HG02973 (cell line): ENCODE results near the gene IQSEC1.

ENCODE experiments used
- ATAC-seq: cut with Tn5 transposase; IDR thresholded peaks from one replicate; pipeline ENCODE4 v1.9.1; 2021; ENCODE audit warnings: moderate library complexity; ENCODE audit not compliant: unreplicated experiment

IQSEC1 gene

DNA sequence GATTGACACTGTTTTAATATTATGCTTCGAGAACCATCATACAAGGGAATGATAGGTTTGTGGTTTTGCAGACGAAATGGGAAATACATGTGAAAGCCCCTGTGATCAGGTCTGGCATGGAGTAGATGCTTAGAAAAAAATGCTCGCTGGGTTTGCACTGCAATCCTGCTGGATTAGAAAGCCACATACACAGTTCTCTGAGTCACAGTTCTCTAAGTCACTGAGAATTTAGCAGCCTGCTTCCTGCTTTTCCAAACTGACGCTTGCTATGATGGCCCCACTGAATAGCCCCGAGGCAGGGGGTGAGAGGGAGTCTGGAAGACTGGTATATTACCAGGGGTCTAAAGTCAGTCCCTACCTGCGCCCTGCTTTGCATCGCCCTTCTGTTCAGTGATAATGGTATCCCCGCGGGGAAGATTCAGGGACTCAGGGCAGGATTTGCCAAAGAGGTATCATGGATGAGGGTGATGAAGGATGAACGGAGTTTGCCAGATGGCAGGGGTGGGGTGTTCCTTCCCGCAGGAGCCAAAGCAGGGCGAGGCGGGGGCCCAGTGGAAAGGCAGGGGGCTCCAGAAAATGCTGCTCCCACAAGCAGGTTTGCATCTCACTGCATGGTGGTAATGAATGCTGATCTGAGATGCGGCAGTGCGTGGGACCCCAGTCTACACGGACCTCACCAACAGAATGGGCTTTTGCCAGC is 82.3 kb downstream of the IQSEC1 start:
- no peak for ATAC-seq

DNA sequence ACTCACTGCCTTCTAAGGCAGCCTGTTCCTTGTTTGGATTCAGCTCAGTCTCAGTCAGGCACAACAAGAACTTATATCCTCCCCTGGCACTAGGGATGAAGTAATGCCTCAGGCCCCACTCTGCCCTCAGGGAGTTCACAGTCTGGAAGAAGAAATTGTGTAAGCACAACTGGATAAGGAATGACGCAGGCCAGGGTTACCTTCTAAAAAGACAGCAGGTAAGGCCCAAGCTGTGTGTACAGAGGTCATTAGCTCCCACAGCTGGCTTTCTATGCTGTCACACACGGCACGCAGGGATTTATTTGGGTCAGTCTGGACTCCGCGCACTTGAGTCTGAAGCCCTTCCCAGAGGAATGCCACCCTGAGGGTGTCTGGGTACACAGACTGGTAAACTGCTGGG is 82.9 kb downstream of the IQSEC1 start:
- ATAC-seq: no peak

DNA sequence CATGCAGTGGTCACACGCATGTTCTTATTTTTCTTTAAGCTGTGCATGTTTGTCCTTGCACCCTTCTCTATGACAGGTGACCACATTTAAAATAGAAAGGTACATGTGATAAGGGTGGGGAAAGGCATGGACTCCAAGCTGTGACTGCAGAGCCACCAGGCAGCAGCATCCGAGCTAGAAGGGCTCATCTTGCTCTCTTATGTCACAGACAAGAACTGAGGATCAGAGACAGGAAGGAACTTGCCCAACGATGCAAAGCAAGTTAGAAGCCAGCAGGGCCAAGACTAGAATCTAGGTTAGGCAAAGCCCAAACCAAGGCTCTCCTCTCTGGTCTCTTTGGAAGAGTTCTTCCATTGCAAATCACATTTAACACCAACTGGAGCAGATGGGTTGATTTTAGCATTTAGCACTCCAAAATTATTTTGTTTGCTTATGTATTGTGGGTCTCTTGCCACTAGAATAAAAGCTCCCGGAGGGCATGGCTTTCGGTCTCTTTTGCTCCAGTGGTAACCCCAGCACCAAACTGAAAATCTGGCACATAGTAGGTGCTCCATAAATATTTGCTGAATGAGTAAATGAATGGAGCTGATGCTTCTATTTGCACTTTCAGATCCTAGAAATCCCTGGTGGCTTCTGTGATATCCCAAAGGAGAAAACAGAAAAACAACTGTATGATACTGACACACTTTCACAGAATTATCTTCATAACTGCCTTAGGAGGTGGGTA is 84.3 kb downstream of the IQSEC1 start:
- no peak for ATAC-seq

DNA sequence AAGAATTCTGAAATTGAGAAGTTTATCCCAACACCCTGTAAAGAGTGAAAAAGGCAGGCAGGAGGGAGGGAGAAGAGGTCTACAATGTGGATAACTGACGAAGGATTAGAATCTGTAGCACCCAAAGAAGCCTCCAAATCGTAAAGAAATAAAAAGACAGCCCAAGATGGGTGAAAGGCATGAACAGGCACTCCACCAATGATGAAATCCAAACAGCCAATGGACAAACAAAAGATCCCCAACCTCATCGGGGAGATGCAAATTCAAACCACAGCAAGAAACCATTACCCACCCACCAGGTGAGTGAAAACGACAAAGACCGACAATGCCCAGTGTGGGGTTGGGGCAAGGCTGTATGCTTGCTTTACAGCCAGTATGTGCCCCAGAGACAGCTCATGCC is 85.6 kb downstream of the IQSEC1 start:
- ATAC-seq: no peak

DNA sequence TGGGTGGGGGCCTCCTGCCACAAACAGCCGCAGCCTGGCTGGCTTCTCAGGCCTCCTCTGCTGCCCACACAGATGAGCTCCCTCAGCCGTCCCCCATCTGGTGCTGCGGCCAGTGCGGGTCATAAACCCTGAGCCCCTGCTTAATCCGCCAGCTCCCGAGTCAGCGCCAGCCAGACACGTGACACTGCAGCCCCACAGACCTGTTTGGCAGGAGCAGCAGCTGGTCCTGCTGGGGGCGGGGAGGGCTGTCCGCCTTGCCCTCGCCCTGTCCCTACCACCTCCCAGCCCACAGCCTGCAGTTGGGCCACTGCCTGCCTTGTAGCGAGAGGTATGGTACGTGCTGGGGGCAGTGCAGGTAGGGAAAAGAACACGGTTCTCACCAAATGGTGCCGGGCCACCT is 86.2 kb downstream of the IQSEC1 start:
- no peak for ATAC-seq

DNA sequence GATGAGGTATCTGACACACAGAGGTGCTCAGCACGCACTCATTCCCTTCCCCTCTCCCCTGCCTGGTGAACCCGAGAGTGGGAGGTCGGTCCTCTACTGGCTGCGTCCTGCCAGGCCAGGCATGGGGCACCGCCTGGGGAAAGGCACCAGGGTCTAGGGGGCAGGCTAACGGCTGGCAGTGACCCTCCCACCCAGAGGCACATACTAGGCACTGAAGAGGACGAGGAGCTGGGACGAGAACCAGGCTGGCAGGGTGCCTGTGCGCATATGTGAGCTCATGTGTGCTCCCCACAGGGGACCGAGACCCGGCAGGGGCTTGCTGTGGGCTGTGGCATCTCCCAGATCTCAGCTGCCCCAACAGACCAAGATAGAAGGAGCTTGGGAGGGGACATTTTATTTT is 86.7 kb downstream of the IQSEC1 start:
- ATAC-seq: no peak

DNA sequence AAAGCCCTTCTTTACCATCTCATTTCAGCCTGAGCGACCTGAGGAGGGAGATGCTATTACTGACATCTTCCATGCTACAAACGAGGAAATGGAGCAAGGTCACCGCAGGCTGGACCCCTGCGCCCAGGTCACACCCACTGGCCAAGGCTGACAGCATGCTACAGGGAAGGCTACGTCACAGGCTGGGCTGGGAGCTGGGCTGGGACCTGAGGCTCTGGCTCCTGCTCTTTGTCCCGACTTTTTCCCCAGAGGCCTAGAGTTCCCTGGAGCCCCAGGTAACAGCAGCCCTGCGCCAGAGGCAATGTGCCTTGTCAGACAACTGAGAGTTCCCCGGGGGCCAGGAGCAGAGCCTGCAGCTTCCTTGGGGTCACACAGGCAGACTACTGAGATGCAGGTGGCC is 87.2 kb downstream of the IQSEC1 start:
- no peak for ATAC-seq

DNA sequence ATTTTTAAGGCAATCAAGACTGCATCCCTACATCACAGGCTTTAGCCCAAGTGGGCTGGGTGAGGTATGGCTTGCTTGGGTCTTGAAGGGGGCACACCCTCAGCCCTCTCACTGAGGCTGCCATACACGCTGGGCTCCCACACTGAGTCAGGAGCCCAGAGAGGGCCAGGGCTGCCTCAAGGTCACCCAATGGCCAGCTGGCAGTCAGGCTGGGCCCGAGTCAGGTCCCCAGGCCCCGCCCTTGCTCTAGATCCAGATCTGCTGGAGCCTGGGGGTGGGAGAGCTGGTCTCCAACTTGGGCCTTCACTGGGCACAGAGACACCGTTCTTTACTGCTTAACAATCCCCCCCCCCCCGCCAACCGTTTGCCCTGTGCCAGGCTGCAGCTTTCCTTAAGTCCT is 88.1 kb downstream of the IQSEC1 start:
- ATAC-seq: no peak

DNA sequence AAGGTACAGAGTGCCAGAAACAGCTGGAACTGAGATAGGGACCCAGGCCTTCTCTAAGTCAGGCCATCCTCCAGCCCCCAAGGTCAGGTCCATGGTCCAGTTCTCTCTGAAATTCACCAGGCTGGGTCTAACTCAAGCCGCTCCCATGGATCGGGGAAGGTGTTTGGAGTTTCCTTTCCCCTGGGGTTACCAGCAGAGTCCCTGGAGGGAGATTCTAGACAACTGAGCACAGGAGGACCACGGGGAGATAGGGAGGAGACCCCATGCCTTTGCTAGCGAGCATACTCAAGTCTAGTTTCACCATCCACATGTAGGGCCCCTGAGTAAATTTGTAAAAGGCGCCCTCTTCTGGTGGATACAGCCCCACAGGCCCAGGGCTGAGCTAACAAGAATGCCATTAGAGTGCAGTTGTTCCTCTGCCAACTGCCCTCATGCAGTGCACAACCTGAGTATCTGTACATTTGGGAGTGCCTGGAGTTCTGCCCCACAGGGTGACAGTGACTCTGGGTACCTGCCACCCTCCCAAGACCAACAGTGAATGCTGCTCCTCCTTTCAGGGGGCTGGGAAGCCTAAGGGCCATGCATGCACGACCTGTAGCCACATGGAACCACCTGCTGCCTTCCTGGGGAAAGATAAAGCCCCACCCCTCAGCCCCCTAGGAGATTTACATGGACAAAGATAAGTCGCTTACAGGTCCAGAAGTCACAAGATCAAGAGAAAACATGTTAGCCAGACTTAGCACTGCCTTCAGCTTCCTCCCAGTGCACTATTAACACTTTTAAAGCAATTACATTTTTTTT is 89.0 kb downstream of the IQSEC1 start:
- peak; percentile 60 for ATAC-seq

DNA sequence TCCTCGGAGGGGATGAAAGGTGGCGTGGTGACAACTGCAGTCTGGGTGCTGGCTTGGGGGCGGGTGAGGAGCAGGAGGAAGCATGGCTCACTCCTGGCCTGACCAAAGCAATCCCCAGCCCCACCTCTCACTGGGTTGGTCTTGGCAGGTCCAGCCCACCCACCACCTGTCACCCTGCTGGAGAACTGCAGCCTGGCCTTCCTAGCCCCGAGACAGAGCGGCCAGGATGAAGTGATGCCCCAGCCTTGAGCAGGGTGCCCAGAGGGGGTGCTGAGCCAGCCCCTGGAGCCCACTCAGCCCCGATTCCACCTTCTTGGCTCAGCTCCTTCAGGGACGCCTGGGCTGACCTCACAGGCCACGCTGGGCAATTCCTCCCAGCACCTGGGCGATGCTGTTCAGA is 89.9 kb downstream of the IQSEC1 start:
- no peak for ATAC-seq

DNA sequence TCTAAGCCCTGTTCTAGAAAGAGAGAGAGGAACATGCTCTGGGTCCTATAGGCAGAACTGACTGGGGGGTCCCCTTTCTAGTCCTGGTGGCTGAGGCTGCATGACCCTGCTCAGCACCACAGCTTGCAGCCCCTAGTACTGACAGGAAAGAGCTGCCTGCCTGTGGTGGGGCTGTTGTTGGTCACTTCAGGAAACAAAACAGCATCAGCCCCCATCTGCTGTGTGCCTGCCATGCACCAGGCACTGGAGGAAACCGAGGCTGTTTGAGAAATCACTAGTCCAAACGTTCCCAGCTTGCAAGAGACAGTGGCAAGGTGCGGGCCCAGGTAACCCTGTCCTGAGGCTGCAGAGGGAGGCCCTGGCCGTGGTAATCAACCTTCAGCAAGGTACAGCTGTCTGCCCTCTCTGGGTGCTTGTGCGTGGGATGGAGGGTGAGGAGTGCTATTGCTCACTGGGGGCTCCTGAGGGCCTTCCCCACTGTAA is 90.6 kb downstream of the IQSEC1 start:
- peak; percentile 57 for ATAC-seq

DNA sequence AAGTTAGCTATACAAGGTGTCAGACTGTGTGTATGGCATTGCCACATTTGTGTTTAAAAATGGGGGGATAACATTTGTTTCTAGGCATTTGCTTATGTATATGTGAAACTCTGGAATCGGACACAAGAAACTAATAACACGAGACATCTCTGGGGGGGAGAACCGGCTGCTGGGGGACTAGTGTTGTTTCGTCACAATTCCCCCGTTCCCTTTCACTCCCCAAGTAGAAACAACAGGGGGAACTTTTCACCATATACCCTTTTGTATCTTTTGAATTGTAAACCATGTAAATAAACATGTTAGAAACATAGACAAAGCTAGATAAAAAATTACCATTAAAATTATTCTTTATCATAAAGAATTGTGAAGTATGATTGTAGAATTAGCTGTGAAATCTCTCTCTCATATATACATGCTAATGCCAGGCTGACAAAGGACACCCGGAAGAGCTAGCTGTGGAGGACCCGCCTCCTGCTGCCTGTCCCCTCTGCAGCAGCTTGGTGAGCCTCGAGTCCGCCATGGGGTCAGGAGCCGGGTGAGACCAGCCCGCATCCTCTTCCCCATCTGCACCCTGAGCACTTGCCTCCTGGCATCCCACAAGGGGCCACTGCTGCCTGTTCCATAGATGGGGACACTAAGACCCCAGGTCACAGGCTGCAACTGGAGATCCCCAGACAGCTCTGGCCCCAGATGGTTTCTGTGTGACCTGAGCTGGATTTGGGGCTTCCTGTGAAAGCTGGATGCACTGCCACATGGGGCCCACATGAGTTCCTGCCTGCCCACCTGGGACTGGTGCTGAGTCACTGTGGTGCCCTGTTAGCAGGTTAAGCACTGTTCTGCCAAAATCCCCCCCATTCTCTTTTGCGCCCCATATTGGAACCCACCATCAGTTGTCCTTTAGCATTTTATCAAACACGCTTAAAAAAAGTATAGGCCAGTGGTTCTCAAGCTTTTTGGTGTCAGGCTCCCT is 91.6 kb downstream of the IQSEC1 start:
- no peak for ATAC-seq

DNA sequence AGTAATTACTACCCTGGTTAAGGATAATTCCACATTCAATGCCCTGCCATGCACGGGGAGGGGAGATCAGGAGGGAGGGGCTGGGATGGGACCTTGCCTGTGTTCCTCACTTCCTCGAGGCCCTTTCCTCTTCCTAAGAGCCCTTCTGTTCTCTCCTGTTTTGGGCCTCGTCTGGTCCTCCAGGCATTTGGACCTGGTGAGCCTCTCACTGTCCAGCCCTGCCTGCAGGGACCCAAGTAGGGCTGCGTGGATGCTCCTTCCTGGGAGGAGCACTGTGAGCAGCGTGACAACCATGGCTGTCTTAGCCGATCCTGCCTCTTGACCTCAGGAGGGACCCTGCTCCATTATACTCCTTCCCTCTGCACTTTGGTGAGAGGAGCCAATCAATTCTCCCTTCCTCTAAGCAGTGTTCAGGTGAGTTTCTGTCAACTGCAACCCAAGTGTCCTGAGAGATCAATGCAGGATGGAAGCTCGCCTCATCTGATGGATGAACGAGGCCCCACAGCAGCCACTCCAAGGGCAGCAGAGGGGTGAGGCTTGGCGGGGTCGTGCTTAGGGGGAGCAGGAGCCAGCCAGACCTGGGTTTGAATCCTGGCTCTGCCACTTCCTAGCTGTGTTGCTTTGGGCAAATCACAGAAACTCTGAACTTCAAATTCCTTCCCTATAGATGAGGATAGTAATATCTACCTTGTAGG is 92.5 kb downstream of the IQSEC1 start:
- no peak for ATAC-seq

DNA sequence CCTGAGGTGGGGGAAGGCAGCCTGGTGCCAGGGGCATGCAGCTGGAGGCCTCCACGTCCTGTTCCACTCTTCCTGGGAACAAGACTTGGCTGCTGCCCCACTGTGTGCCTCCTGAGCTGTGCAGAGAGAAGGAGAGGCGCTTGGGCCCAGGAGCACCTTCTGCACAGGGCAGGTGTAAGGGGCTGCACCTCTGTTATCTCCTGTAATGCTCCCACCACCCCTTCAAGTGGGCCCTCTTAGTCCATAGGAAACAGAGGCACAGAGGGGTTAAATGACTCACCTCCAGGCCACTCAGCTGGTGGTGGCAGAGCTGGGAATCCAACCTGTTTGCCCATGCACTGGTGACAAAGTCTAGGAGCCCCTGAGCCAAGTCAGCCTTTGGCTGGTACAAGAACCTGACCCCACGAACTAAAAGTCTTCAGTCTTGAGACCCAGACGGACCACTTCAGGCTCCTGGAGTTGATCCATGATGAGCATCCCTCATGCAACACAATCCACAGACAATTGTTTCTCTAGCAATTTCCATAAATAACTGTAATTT is 93.2 kb downstream of the IQSEC1 start:
- no peak for ATAC-seq

DNA sequence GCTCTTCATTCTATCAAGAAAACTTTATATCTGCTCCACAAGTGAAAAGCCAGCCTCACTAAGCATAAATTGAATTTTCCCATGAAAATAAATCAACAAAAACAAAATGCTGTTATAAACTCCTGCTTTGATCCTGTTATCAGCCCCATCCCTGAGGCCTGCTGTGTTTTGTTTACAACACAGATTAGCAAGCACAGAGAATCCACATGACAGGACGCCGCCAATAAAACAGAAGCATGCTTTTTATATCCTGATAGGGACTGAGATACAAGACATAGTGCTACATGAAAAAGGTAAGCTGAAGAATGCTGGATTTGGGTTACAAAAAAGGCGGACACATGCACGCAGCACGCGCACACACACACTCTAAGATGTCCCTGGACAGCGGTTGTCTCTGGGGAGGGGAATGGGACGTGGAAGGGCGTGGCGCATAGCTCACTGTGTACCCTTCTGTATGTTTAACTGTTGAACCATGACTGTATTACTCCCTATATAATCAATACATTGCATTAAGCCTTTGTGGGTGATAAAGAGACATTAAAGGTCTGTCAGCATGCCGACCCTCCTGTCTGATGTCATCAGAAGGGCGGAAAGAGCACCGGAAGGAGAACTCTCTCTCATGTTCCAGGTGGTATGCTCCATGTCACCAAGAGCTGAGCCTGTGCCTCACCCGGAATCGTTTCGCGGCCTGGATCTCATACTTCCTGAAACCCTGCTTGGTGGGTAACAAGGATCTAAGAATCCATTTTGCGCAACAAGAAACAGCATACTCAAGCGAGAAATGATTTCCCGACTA is 93.9 kb downstream of the IQSEC1 start:
- ATAC-seq: no peak

DNA sequence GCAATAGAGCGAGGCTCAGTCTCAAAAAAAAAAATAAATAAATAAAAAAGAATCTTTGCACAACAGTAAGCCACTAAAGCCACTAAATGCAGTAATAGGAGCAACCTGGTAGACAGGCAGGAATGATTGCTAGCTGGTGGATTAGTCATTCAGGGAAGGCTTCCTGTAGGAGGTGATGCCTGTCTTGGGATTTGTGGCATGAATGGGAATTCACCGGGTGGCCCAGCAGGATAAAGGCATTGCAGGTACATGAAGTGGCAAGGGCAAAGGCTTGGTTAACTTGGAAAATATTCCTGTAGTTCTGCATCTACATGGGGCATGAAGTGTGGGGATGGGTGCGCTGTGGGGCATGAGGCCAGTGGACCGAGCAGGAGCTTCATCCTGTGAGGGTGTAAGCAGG is 94.5 kb downstream of the IQSEC1 start:
- ATAC-seq: no peak

DNA sequence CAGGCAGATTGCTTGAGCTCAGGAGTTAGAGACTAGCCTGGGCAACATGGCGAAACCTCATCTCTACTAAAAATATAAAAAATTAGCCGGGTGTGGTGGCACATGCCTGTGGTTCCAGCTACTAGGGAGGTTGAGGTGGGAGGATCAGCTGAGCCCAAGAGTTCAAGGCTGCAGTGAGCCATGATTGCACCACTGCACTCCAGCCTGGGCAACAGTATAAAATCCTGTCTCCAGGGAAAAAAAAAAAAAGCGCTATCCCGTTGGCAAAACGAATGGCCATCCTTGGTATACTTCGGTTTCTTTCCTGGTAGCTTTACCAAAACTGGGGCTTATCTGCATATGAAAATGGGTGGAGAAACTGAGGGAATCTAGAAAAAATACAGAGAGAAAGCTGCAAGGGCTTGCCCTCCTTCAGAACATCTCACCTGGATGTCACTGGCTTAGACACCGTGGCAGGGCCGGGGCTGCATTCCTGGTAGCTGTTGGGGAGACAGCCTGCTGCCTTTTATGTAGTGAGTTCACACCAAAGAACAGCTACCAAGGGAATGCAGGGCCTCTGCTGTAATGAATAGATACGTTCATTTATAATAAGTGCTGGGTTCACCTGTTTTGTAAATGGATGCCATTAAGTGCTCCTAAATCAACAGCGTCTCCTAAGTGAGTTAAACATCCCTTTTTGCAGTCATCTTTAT is 96.0 kb downstream of the IQSEC1 start:
- no peak for ATAC-seq

DNA sequence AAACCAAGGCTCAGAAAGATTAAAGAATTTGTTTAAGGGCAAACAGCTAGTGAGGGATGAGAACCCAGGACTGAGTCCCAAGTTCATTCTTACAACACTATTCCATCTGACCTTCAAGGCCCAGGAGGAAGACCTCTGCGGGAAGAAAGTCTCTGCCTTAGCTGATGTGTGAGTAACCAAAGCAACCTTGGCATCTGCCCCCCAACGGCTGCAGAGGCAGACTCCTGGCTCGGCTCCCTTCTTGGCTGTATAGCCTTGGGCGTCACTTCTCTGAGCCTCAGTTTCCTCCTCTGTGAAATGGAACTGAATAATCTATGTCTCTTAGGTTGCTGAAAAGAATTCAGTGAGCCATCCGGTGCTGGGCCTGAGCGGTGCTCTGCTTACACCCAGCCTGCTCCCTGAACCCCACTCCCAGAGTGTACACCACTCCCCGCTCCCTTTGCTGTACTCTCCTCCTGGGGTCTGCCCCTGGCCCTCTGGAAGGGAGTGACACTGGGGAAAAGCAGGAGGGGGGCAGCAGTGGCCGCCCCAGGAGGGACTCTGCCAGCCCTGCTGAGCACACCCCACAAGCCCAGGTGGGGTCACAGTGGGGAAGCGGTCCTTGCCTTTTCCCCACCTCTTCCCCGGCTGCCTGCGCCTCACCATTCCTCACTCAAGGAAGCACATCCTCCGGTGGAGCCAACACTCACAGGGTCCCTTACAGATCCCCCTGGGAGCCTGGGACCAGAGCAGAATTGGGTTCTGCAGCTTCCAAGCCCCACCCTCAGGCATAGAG is 97.3 kb downstream of the IQSEC1 start:
- no peak for ATAC-seq
